ENCODE measurements around the gene ANO6.
A peak's percentile ranks its signal among the peaks of the same experiment; 100 is the strongest.

The ANO6 gene

DNA sequence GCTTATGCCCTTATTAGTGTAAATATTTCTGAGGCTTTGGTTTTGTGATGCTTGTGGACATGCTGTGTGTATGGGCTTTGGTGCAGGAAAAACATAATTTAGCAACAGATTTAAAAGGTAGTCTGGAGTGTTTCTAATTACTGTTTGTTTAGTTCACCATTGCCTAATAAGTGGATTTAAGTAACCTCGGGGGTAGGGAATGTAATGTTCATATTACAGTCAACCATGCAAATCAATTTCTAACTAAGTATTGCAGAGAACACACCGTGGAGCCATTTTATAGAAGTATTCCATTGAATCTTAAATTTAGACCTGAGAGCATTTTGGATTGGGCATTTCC is 53.5 kb downstream of the ANO6 start:
- Histone ChIP-seq H3K4me3 (no peak overlapping the region), H3K27ac (no peak overlapping the region)

DNA sequence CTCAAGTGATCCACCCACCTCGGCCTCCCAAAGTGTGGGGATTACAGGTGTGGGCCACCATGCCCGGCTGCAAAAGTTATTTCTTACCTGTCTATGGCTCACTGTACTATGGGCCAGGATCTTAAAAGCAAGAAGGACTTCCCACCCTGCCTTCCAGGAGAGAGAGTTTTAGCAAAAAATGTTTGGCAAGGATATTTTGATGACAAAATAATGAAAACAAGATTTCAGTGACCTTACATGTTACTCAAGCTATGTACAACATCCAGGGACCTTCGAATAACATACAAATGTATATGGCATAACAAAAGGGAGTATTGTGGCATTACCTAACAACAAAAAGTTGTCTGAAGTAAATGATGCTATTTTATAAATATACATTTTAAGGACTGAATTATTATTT is 55.1 kb downstream of the ANO6 start:
- Histone ChIP-seq H3K27ac (no peak overlapping the region), H3K4me3 (no peak overlapping the region)

DNA sequence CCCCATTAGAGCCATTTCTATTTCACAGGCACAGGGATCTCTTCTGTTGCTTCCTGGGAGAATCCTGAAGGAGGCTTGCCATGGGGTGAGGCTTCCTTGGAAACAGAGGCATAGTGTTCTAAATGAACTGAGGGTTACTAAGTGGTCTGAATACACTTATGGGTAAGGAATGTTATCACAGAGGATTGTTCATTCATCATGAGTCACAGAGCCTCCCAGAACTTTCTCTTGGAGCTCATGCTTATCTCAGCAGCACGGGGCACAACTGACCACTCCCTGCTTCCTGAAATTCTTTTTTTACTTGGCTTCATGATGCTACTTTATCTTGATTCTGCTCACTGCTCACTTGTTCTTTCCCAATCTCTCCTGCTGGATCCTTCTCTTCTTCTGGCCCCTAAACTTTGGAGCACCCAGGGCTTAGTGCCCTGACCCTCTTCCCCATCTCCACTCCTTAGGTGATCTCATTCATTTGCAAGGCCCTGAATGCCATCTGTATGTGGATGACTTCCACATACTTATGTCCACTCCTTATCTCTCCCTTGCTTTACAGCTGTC is 57.9 kb downstream of the ANO6 start:
- H3K27ac ChIP-seq = peak overlapping the region in 2 of 21 experiments; percentile 19 to 61
- no peak overlapping the region for H3K4me3 ChIP-seq

DNA sequence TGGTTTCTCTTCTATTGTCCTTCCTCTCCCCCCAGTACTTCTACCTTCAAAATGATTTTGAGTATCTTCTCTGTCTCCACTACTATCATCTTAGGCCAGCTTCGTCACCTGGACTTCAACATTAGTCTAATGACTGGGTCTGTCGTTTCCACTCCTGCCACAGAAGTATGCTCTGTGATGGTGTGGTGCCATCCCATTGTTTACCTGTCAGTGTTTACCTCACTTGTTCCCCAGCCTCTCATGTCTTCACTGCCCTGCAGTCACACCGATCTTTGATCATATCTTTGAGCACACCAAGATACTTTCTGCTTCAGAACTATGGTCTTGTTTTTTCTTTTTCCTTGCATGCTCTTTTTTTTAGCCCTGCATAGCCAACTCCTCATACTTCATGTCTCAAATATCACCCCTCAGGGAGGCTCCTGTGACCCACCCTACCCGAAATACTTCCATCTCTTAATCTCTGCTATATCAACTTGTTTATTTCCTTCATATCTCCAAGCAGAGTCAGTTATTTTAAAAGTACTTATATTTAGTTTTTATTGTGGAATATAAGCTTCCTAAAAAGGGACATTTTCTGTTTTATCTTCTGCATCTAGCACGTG is 60.4 kb downstream of the ANO6 start:
- Histone ChIP-seq H3K4me3 (no peak overlapping the region), H3K27ac (no peak overlapping the region)

DNA sequence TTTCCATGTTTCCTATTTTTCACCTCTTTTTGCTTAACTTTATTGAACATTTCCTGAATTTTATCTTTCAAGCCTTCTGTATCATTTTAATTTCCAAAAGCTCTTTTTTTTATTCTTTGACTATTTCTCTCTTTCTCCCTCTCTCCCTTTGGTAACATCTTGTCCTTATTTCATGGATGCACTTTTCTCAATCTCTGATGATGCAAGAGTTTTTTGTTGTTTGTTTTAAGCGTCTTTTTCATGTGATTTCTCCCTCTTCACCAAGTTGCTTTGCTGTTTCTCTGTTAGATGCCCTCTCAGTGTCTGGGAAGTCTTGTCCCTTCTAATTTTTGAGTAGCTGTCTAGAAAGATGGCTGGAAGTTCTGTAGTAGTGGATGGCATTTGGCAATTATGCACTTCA is 62.6 kb downstream of the ANO6 start:
- Histone ChIP-seq H3K4me3 (no peak overlapping the region), H3K27ac (no peak overlapping the region)

DNA sequence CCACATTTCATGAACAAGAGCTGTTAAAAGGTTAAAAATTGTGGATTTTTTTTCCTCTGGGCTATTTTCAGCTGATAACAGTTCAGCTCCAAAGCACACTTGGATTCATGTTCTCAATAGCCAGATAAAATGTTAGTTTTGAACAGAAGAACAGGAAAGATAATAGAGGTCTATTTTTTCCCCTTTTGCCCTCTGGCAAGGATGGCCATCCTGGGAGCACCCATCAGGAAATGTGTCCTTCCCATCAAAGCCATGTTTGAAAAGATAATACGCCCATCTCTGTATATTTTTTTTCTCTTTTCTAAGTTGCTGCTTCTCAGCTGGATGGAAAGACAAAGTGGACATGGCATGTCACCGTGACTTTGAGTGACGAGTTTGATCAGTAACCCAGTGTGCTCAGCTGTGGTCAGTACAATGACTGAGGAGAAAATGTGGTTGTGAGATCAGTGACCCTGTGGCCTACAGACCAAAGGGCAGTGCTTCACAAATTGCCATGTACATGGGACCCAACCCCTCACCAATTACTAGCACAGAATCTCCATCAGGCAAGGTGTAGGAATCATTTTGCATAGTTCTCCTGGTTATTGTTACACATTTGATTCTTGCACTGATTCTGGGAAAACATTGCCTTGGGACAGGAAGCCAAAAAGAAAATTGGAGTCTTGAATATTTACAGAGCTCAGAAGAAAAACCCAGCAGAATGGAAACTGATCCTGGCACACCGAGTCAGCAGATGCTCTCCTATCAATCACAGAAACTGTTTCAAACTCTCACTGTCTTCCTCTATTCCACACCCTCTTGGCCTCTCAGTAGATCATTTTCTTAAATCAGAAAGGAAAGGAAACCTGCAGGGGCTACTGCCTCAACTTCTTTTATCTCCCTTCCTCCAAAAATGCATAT is 64.3 kb downstream of the ANO6 start:
- no peak overlapping the region for H3K27ac ChIP-seq
- no peak overlapping the region for H3K4me3 ChIP-seq

DNA sequence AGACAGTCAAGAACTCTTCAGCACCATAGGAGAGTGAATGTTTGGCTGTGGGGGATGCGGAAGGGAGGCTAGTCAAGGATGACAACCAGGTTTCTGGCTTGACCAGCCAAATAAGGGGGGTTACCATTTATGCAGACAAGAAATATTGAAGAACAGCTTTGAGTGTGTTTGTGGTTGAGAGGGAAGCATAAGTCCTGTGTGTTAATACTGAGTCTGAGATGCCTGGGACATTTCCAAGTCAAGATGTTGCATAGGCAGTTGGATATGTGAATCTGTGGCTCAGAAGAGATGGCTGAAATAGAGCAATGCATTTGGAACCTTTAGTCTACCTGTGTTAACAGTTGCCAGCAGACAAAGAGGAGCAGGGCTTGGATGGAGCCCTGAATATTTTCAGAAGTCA is 66.1 kb downstream of the ANO6 start:
- Histone ChIP-seq H3K27ac (no peak overlapping the region), H3K4me3 (no peak overlapping the region)

DNA sequence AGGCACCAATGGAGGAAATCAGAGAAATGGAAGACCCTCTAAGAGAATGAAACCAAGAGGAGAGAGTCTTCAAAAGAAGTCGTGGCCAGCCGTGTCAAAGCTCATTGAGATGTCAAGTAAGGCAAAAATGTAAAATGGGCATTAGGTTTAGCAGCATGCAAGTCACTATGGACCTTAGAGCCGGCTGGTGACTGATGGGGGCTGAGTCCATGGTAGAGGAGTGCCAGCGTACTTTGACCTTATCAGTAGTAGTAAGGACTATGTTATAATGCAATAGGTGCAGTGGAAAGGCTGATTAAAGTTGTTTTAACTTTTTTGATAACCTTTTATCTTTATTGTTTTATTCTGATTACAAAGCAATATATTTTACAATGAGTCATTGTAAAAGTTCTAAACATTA is 66.5 kb downstream of the ANO6 start:
- H3K4me3 ChIP-seq = no peak overlapping the region
- H3K27ac ChIP-seq = no peak overlapping the region

DNA sequence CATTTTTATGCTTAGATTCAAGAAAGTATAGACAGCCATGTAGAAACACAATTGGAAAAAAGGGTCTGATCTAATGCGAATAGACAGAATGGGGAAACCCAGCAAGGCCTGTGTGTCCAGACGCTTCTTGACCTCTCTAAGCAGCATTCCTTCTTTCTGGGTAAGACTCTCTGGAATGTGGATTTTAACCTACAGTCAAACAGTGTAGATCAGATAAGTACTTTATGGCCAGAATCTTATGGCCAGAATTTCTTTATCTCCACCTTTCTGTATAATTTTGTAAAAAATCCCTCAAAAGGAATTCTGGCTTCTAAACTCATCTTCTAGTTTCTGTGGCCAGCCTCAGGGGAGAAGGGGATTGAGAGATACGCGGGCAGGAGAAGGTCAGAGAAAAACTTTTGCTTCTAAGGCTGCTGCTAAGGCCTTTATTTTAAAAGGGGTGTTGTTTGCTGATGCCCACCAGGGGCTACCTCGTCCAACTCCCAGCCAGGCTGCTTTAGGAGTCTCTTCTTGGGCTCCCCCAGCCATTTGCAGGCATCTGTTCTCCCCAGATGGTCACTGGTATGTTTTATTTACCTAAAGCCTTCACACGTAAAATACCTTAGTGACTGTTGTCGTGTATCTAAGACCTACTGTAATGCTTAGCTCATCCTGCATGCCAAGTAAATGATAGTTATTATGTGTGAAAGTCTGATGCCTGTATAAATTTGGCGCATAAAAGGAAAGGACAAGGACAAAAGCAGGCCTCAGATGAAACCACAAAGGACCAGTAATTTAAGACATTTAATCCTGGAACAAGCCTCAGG is 68.4 kb downstream of the ANO6 start:
- Histone ChIP-seq H3K27ac (peak overlapping the region in 1 of 21 experiments; percentile 54), H3K4me3 (no peak overlapping the region)

DNA sequence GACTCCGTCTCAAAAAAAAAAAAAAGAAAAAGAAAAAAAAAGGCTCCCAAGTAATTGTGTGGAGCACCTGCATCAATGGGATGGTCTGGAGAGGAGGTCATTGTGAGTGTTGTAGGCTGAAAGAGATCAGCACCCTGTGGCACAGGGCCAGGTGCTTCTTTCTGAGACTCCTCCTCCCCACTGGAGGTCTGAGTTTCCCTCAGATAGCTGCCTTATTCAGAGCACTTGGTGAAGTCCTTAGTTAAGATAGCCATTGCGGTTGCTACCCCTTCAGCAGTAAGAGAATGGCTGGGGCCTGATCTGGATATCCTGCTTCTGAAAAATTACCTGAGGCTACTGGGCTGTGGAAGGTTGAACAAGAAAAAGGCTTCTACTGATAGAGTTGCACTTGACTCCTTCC is 69.8 kb downstream of the ANO6 start:
- Histone ChIP-seq H3K4me3 (no peak overlapping the region), H3K27ac (no peak overlapping the region)

DNA sequence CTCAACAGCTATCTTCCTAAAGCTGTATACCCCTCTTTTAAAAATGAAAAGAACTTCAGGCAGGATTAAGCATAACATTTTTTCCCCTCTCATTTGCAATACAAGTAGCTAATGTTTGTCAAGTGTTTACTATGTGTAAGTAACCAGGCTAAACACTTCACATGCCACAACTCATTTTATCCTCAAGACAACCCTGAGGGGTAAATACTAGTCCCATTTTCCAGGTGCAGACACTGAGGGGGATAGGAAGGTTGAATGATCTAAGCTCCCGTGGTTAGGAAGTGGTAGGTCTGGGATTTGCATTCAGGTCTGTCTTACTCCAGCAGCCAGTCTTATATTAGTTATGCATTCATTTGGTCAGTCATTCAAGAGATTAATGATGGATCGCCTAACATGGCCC is 70.7 kb downstream of the ANO6 start:
- Histone ChIP-seq H3K27ac (no peak overlapping the region), H3K4me3 (no peak overlapping the region)

DNA sequence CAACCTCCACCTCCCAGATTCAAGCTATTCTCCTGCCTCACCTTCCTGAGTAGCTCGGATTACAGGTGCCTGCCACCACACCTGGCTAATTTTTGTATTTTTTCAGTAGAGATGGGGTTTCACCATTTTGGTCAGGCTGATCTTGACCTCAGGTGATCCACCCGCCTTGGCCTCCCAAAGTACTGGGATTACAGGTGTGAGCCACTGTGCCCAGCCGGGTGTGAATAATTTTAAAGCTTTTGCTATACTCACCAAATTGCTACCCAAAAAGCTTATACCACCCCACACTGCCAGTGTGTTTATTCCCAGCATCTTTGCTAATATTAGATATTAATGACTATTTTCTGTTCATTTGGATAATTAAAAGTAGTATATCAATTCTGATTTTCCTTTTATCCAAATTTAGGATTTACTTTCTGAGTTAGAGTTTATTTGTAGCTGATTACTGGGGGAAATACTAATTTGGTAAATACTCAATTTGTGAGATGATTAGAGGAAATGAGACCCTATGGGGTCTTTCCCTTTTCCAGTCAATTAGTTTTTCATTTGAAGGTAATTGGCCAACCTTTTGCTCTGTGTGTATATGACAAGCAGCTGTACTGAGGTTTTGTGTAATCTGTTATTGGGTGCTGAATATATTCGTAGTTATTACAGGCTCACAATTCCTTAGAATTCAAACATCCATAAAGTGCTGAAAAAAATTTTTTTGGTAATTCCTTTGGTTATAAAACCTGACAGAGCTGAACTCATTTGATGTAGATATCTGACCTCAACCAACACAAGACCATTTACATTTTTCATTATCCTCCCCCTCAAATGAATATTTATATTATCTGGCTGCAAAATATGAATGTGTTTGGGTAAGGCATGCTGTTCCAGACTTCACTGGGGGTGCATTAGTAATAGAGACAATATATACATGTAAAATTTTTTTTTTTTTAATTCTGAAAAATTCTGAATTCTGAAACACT is 73.6 kb downstream of the ANO6 start:
- Histone ChIP-seq H3K27ac (no peak overlapping the region), H3K4me3 (no peak overlapping the region)

DNA sequence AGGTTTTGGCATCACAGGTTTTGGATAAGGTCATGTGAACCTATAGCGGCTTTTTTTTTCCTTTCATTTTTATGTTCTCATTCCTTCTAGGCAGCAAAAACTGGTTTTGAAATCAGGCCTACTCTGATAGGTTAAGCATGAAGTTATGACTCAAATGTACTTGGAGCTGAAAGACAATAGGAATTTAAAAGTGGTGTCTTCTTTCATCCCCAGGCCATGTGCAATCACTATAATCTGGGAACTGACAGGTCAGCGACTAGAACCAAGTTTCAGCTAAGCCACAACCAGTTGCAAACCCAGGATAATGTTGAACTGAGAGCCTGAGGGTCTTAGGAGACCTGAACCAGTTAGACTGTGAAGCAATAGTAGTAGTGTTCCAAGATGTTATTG is 74.3 kb downstream of the ANO6 start:
- Histone ChIP-seq H3K4me3 (no peak overlapping the region), H3K27ac (no peak overlapping the region)

DNA sequence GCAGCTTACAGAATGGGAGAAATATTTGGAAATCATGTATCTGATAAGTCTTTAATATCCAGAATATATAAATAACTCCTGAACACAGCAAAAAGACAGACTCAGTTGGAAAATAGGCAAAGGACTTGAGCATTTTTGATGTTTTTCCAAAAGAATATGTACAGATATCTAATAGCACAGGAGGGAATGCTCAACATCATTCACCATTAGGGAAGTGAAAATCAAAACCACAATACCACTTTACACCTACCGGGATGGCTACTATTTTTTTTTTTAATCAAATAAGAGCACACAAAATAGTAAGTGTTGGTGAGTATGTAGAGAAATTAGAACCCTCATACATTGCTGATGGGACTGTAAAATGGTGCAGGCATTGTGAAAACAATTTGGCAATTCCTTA is 75.6 kb downstream of the ANO6 start:
- Histone ChIP-seq H3K4me3 (no peak overlapping the region), H3K27ac (no peak overlapping the region)

DNA sequence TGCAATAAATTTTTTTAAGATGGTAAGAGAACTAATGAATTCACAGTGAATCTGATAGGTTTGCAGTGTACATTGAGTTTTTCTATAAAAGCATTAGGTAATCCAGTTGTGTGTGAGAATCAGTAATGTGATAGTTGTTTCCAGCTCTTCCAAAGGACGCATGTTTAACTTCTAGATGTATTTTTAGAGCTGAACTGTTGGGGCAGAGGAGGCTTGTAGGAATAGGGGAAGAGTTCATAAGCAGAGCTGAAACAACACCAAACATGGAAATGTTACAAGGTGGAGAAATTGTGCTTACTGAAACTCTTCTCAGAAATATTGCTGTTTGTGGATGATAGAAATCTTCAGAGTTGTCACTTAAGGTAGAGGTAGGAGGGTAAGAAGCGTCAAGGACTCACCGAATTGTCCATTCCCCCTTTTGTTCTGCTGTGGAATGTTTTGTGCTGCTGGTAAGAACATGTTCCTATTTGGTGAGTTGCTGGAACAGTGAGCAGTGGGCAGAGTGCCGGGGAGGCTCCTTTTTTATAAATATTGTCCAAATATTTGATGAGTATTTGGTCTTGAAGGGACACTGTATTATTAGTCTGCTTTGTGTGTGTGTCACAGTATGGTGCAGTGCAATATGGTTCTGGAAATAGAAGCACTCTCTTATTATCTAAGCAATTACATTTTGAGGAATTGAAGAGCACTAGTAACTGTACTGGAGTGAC is 76.7 kb downstream of the ANO6 start:
- H3K27ac ChIP-seq = peak overlapping the region in 3 of 21 experiments; percentile 5 to 49 (median 12)
- H3K4me3 ChIP-seq = no peak overlapping the region

DNA sequence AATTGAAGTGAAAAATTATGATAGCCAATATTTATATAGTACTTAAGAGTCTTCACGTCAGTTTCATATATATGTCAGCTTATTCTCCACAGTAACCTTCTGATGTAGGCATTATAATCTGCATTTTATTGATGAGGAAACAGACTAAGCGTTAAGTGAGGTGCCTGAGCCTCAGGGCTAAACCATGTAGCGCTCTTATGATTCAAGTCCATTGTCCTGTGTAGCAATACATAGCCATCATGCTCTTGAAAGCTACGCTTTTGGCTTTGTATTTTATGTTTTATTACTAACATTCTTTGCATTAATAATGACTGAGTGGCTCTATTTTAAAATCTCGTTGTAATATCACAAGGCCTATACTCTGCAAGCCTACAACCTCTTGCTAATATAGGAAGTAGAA is 79.0 kb downstream of the ANO6 start:
- Histone ChIP-seq H3K27ac (no peak overlapping the region), H3K4me3 (no peak overlapping the region)

DNA sequence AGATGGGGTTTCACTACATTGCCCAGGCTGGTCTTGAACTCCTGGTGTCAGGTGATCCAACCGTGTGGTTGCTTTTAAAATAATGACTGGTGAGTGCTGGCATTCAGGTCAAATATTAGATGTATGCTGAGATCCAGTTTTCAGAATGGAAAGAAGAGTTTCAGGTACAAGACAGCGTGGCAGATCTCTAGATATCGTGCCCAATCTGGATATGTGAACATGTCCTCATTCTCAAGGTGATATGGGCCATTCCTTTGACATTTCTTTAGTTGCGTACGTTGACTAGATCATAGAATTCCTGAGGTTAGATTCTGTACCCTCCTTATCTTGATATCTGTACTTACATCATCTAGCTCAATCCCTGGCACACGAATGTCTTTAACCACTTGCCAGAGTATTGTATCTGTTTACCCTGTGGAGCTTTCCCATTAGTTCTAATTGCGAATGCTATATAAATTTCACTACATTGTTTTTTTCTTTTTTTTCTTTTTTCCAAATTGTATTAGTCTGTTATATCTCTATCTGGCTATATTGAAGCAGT is 80.2 kb downstream of the ANO6 start:
- Histone ChIP-seq H3K27ac (no peak overlapping the region), H3K4me3 (no peak overlapping the region)

DNA sequence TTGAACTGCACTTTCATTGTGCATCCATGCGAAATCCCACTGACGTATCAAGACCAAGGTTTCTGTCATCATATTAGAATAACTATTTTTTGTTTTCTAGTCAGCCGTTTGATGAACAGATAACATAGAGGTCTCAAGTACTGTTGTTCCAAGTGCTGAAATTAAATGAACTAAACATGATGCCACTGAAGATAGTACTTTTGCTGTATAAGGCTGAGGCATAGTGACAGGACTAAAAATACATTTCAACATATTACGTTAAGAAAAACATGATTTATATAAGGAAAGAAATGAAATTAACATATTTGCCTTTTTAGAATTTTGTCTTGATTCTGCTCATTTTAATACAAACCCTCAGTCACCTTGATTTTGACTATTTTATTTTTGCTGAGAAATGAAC is 82.2 kb downstream of the ANO6 start:
- Histone ChIP-seq H3K4me3 (no peak overlapping the region), H3K27ac (peak overlapping the region in 1 of 21 experiments; percentile 51)

Measured in skin epidermis (tissue), 12 donors.